Activated T-cell treated with anti-CD3 and anti-CD28 coated beads for 48 hours (primary cell): Measurements from ENCODE around the gene WSB1.

Source experiments
- DNase-seq: peaks from one replicate; pipeline ENCODE4 v3.0.0-alpha.2; 2020; ENCODE audit warnings: low read depth

Gene WSB1

GRCh38 chr17:27339198-27339835 lies 45.4 kb downstream of the WSB1 start:
- DNase-seq, result no peak

- DNase-seq, result peak; percentile 27
Observed at GRCh38 chr17:27339836-27340550, 46.1 kb downstream of the WSB1 start.

- DNase-seq, result no peak
Observed at GRCh38 chr17:27340575-27340974, 46.7 kb downstream of the WSB1 start.

- no peak for DNase-seq
Observed at GRCh38 chr17:27341041-27341471, 47.1 kb downstream of the WSB1 start.

GRCh38 chr17:27342059-27342458 lies 48.1 kb downstream of the WSB1 start:
- DNase-seq, result no peak

- DNase-seq, result no peak
Observed at GRCh38 chr17:27343294-27343693, 49.4 kb downstream of the WSB1 start.

GRCh38 chr17:27343977-27344607 lies 50.2 kb downstream of the WSB1 start:
- no peak for DNase-seq

- DNase-seq, result no peak
Observed at GRCh38 chr17:27345141-27345904, 51.4 kb downstream of the WSB1 start.

GRCh38 chr17:27346228-27346899 lies 52.5 kb downstream of the WSB1 start:
- no peak for DNase-seq

GRCh38 chr17:27348196-27348595 lies 54.3 kb downstream of the WSB1 start:
- DNase-seq, result no peak

- DNase-seq, result no peak
Observed at GRCh38 chr17:27349540-27350021, 55.7 kb downstream of the WSB1 start.

GRCh38 chr17:27351759-27352158 lies 57.8 kb downstream of the WSB1 start:
- no peak for DNase-seq

GRCh38 chr17:27352448-27353032 lies 58.6 kb downstream of the WSB1 start:
- DNase-seq, result no peak

- no peak for DNase-seq
Observed at GRCh38 chr17:27353033-27353460, 59.1 kb downstream of the WSB1 start.

- DNase-seq, result peak; percentile 91
Observed at GRCh38 chr17:27353461-27354050, 59.6 kb downstream of the WSB1 start.

- no peak for DNase-seq
Observed at GRCh38 chr17:27354051-27354490, 60.2 kb downstream of the WSB1 start.

GRCh38 chr17:27354491-27355081 lies 60.7 kb downstream of the WSB1 start:
- no peak for DNase-seq

- DNase-seq, result no peak
Observed at GRCh38 chr17:27355419-27355818, 61.5 kb downstream of the WSB1 start.

- DNase-seq, result no peak
Observed at GRCh38 chr17:27356091-27356705, 62.3 kb downstream of the WSB1 start.

GRCh38 chr17:27357236-27357635 lies 63.3 kb downstream of the WSB1 start:
- no peak for DNase-seq
